ENCODE results near the gene PTGER3.

DNA sequence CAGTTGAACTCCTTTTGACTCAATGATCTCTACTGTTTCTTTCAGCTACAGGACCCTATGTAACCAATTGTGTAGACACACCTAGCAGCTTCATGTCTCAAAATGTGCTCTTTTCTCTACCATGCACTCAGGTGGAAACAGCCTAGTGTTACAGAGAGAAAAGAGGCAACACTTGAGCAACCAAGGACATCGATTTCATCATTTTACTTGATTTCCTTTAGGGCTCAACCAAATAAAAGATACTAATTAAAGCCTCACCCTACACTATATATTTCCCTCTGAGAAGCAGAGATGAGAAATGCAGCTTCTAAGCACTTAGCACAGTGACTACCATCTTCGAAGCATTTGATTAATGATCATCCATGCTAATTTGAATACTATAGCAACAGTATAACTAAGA, 55.1 kb downstream of the PTGER3 start:
- TF ChIP-seq, protein P1, sequence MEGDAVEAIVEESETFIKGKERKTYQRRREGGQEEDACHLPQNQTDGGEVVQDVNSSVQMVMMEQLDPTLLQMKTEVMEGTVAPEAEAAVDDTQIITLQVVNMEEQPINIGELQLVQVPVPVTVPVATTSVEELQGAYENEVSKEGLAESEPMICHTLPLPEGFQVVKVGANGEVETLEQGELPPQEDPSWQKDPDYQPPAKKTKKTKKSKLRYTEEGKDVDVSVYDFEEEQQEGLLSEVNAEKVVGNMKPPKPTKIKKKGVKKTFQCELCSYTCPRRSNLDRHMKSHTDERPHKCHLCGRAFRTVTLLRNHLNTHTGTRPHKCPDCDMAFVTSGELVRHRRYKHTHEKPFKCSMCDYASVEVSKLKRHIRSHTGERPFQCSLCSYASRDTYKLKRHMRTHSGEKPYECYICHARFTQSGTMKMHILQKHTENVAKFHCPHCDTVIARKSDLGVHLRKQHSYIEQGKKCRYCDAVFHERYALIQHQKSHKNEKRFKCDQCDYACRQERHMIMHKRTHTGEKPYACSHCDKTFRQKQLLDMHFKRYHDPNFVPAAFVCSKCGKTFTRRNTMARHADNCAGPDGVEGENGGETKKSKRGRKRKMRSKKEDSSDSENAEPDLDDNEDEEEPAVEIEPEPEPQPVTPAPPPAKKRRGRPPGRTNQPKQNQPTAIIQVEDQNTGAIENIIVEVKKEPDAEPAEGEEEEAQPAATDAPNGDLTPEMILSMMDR (conservative IDR thresholded peaks at IDR 0.05) = no peak
- TF ChIP-seq ZFX (IDR thresholded peaks at IDR 0.05) = no peak

Measured in C4-2B (cell line).